ENCODE results near the gene RAB20.
A peak's percentile ranks its signal among the peaks of the same experiment; 100 is the strongest.
"Not testable (repeated sequence)": the region's sequence is repeated elsewhere in the genome, so short reads cannot be mapped to it uniquely, and the experiment has no call there.

RAB20 gene

GRCh38 chr13:110569962-110570361 lies 8.4 kb upstream of the RAB20 start:
- not testable (repeated sequence) for H3K27ac Mint-ChIP-seq (ENCODE audit: low read depth); H3K36me3 Mint-ChIP-seq (ENCODE audit: insufficient read depth); ATAC-seq (replicated peaks; ENCODE audit: extremely low read depth, poor library complexity, severe bottlenecking); H3K9me3 Mint-ChIP-seq; DNase-seq (ENCODE audit: low spot score in 2 of 2); H3K4me1 Mint-ChIP-seq; H3K4me3 Mint-ChIP-seq
- H3K27me3 Mint-ChIP-seq, result peaks cover 76% of the 10 kb centered on the region

GRCh38 chr13:110568612-110569011 lies 7.1 kb upstream of the RAB20 start:
- Mint-ChIP-seq H3K27ac (ENCODE audit: low read depth) (no peak overlapping the region), H3K4me3 (no peak overlapping the region), H3K36me3 (ENCODE audit: insufficient read depth) (no peaks in the 10 kb centered on the region), H3K27me3 (peaks cover 70% of the 10 kb centered on the region), H3K9me3 (no peaks in the 10 kb centered on the region), H3K4me1 (no peaks in the 10 kb centered on the region)
- ATAC-seq (replicated peaks; ENCODE audit: extremely low read depth, poor library complexity, severe bottlenecking), result no peak
- no peak for DNase-seq (ENCODE audit: low spot score in 2 of 2)

- ATAC-seq (replicated peaks; ENCODE audit: extremely low read depth, poor library complexity, severe bottlenecking) (no peak), DNase-seq (ENCODE audit: low spot score in 2 of 2) (no peak)
- peaks cover 50% of the 10 kb centered on the region for H3K27me3 Mint-ChIP-seq
Observed at GRCh38 chr13:110566171-110566570, 4.6 kb upstream of the RAB20 start.

GRCh38 chr13:110565296-110565695 lies 3.8 kb upstream of the RAB20 start:
- no peak for ATAC-seq (replicated peaks; ENCODE audit: extremely low read depth, poor library complexity, severe bottlenecking)
- no peak for DNase-seq (ENCODE audit: low spot score in 2 of 2)

More at GRCh38 chr13:110566171-110566570, 4.6 kb upstream of the RAB20 start:
- Mint-ChIP-seq H3K27ac (ENCODE audit: low read depth) (no peak overlapping the region), H3K36me3 (ENCODE audit: insufficient read depth) (no peaks in the 10 kb centered on the region), H3K4me1 (peaks cover 5% of the 10 kb centered on the region), H3K9me3 (no peaks in the 10 kb centered on the region), H3K4me3 (no peak overlapping the region)

GRCh38 chr13:110564472-110564985 lies 3.0 kb upstream of the RAB20 start:
- no peak for ATAC-seq (replicated peaks; ENCODE audit: extremely low read depth, poor library complexity, severe bottlenecking)
- Mint-ChIP-seq H3K4me3 (no peak overlapping the region), H3K27ac (ENCODE audit: low read depth) (no peak overlapping the region)

More at GRCh38 chr13:110565296-110565695, 3.8 kb upstream of the RAB20 start:
- H3K27me3 Mint-ChIP-seq, result peaks cover 43% of the 10 kb centered on the region
- no peaks in the 10 kb centered on the region for H3K9me3 Mint-ChIP-seq
- peaks cover 13% of the 10 kb centered on the region for H3K4me1 Mint-ChIP-seq
- no peak overlapping the region for H3K4me3 Mint-ChIP-seq
- peaks cover 5% of the 10 kb centered on the region for H3K36me3 Mint-ChIP-seq (ENCODE audit: insufficient read depth)
- H3K27ac Mint-ChIP-seq (ENCODE audit: low read depth), result no peak overlapping the region

GRCh38 chr13:110563463-110563774 lies 1.9 kb upstream of the RAB20 start:
- ATAC-seq (replicated peaks; ENCODE audit: extremely low read depth, poor library complexity, severe bottlenecking) (no peak), DNase-seq (ENCODE audit: low spot score in 2 of 2) (no peak)
- H3K9me3 Mint-ChIP-seq, result no peaks in the 10 kb centered on the region
- peaks cover 5% of the 10 kb centered on the region for H3K36me3 Mint-ChIP-seq (ENCODE audit: insufficient read depth)
- H3K4me1 Mint-ChIP-seq, result peaks cover 18% of the 10 kb centered on the region
- H3K27ac Mint-ChIP-seq (ENCODE audit: low read depth), result no peak overlapping the region
- H3K4me3 Mint-ChIP-seq, result no peak overlapping the region
- H3K27me3 Mint-ChIP-seq, result peaks cover 25% of the 10 kb centered on the region

More at GRCh38 chr13:110564472-110564985, 3.0 kb upstream of the RAB20 start:
- no peak for DNase-seq (ENCODE audit: low spot score in 2 of 2)
- Mint-ChIP-seq H3K27me3 (peaks cover 36% of the 10 kb centered on the region), H3K36me3 (ENCODE audit: insufficient read depth) (peaks cover 5% of the 10 kb centered on the region), H3K9me3 (no peaks in the 10 kb centered on the region), H3K4me1 (peaks cover 18% of the 10 kb centered on the region)

GRCh38 chr13:110562696-110563462 lies 1.4 kb upstream of the RAB20 start:
- Mint-ChIP-seq H3K4me3 (peak overlapping the region; percentile 93), H3K9me3 (no peaks in the 10 kb centered on the region), H3K36me3 (ENCODE audit: insufficient read depth) (peaks cover 5% of the 10 kb centered on the region), H3K4me1 (peaks cover 18% of the 10 kb centered on the region), H3K27ac (ENCODE audit: low read depth) (peak overlapping the region; percentile 56), H3K27me3 (peaks cover 19% of the 10 kb centered on the region)
- ATAC-seq (replicated peaks; ENCODE audit: extremely low read depth, poor library complexity, severe bottlenecking) (no peak), DNase-seq (ENCODE audit: low spot score in 2 of 2) (no peak)

GRCh38 chr13:110562036-110562597 lies 595 bp upstream of the RAB20 start:
- H3K27me3 Mint-ChIP-seq, result peaks cover 12% of the 10 kb centered on the region
- no peak for DNase-seq (ENCODE audit: low spot score in 2 of 2)
- peak overlapping the region; percentile 93 for H3K4me3 Mint-ChIP-seq
- H3K9me3 Mint-ChIP-seq, result no peaks in the 10 kb centered on the region
- peaks cover 18% of the 10 kb centered on the region for H3K4me1 Mint-ChIP-seq
- peak overlapping the region; percentile 56 for H3K27ac Mint-ChIP-seq (ENCODE audit: low read depth)
- H3K36me3 Mint-ChIP-seq (ENCODE audit: insufficient read depth), result peaks cover 5% of the 10 kb centered on the region
- ATAC-seq (replicated peaks; ENCODE audit: extremely low read depth, poor library complexity, severe bottlenecking), result peak; percentile 25

- peaks cover 10% of the 10 kb centered on the region for H3K27me3 Mint-ChIP-seq
- peaks cover 18% of the 10 kb centered on the region for H3K4me1 Mint-ChIP-seq
- peaks cover 5% of the 10 kb centered on the region for H3K36me3 Mint-ChIP-seq (ENCODE audit: insufficient read depth)
- peak overlapping the region; percentile 93 for H3K4me3 Mint-ChIP-seq
- no peaks in the 10 kb centered on the region for H3K9me3 Mint-ChIP-seq
- ATAC-seq (replicated peaks; ENCODE audit: extremely low read depth, poor library complexity, severe bottlenecking), result peak; percentile 10
- H3K27ac Mint-ChIP-seq (ENCODE audit: low read depth), result peak overlapping the region; percentile 68
- no peak for DNase-seq (ENCODE audit: low spot score in 2 of 2)
Observed at GRCh38 chr13:110560601-110561343, 750 bp downstream of the RAB20 start.

- Mint-ChIP-seq H3K27me3 (peaks cover 7% of the 10 kb centered on the region), H3K4me1 (peaks cover 23% of the 10 kb centered on the region), H3K27ac (ENCODE audit: low read depth) (no peak overlapping the region), H3K4me3 (peak overlapping the region; percentile 93), H3K36me3 (ENCODE audit: insufficient read depth) (peaks cover 5% of the 10 kb centered on the region), H3K9me3 (no peaks in the 10 kb centered on the region)
- no peak for DNase-seq (ENCODE audit: low spot score in 2 of 2)
- no peak for ATAC-seq (replicated peaks; ENCODE audit: extremely low read depth, poor library complexity, severe bottlenecking)
Observed at GRCh38 chr13:110559986-110560385, 1.5 kb downstream of the RAB20 start.

- Mint-ChIP-seq H3K4me1 (peaks cover 24% of the 10 kb centered on the region), H3K4me3 (peak overlapping the region; percentile 93), H3K36me3 (ENCODE audit: insufficient read depth) (peaks cover 5% of the 10 kb centered on the region), H3K9me3 (no peaks in the 10 kb centered on the region), H3K27ac (ENCODE audit: low read depth) (no peak overlapping the region), H3K27me3 (peaks cover 2% of the 10 kb centered on the region)
- ATAC-seq (replicated peaks; ENCODE audit: extremely low read depth, poor library complexity, severe bottlenecking) (no peak), DNase-seq (ENCODE audit: low spot score in 2 of 2) (no peak)
Observed at GRCh38 chr13:110559429-110559943, 2.0 kb downstream of the RAB20 start.

GRCh38 chr13:110557610-110558305 lies 3.8 kb downstream of the RAB20 start:
- DNase-seq (ENCODE audit: low spot score in 2 of 2), result no peak
- peaks cover 5% of the 10 kb centered on the region for H3K36me3 Mint-ChIP-seq (ENCODE audit: insufficient read depth)
- H3K27me3 Mint-ChIP-seq, result no peaks in the 10 kb centered on the region
- no peak for ATAC-seq (replicated peaks; ENCODE audit: extremely low read depth, poor library complexity, severe bottlenecking)
- H3K27ac Mint-ChIP-seq (ENCODE audit: low read depth), result no peak overlapping the region
- H3K9me3 Mint-ChIP-seq, result no peaks in the 10 kb centered on the region
- no peak overlapping the region for H3K4me3 Mint-ChIP-seq
- H3K4me1 Mint-ChIP-seq, result peaks cover 24% of the 10 kb centered on the region
